Right renal pelvis (tissue), 4 donors: ENCODE results near the gene INTS4. TPM values are rescaled to one million over a fixed set of nuclear protein-coding genes. Genes with fewer than 3 reads are reported as not detected.
A peak's percentile ranks its signal among the peaks of the same experiment; 100 is the strongest.
"Not testable (repeated sequence)": the region's sequence is repeated elsewhere in the genome, so short reads cannot be mapped to it uniquely, and the experiment has no call there.

Experiments
- DNase-seq, 4 donors: peaks; one replicate each; pipeline ENCODE4 v3.0.0-alpha.2; 2013; ENCODE audit warnings: low read depth in 4 of 4, low spot score in 3 of 4, missing footprints in 1 of 4
- polyA plus RNA-seq, 4 donors: library from polyadenylated mRNA; unstranded; fragments of 120-200 nt; gene quantifications; one replicate each; pipeline ENCODE4 v1.2.1, GENCODE V29; 2013; ENCODE audit not compliant: insufficient read length in 4 of 4

Gene INTS4
- polyA plus RNA-seq, 4 donors: 36.6 to 44.4 (median 39.6) TPM

DNA sequence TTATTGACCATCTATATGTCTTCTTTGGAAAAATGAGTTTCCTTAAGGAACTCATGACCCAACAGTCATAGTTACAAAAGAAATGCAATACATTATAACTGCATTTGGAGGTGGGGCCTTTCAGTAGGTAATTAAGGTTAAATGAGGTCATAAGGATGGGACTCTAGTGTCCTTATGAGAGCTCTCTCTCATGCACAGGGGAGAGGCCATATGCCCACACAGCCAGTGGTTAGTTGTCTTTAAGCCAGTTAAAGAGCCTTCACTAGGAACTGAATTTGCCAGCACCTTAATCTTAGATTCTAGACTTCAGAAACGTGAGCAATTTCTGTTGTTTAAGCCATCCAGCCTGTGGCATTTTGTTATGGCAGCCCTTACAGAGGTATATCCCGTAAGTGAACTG lies 27.3 kb downstream of the INTS4 start:
- no peak for DNase-seq

DNA sequence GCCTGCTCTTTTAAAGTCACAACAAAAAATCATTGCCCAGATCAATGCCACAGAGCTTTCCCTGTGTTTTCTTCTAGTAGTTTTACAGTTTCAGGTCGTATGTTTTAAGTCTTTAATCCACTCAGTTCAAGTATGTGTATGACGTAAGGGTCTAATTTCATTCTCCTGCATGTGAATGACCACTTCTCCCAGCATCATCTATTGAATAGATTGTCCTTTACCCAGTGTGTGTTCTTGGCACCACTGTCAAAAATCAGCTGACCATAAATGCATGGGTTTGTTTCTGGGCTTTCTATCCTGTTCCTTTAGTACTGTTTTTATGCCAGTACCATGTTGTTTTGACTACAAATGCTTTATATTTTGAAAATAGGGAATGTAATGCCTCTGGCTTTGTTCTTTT lies 28.1 kb downstream of the INTS4 start:
- no peak for DNase-seq

DNA sequence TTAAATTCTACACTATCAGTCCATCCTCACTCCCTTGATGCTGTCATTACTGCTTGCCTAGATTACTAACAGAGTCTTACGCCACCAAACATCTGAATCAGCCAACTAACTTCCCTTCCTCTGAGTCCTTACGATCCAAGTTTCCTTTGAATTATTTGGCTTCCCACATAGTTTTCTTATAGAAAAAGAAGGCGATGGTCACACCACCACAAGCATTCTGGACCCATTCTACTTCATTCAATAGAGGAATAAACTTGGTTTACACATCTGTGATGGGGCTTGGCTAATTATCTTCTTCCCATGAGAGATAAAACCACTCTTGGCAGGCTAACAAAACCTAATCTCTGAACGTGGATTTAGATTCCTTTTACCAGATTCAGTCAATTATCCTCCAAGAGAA lies 35.0 kb downstream of the INTS4 start:
- no peak for DNase-seq

DNA sequence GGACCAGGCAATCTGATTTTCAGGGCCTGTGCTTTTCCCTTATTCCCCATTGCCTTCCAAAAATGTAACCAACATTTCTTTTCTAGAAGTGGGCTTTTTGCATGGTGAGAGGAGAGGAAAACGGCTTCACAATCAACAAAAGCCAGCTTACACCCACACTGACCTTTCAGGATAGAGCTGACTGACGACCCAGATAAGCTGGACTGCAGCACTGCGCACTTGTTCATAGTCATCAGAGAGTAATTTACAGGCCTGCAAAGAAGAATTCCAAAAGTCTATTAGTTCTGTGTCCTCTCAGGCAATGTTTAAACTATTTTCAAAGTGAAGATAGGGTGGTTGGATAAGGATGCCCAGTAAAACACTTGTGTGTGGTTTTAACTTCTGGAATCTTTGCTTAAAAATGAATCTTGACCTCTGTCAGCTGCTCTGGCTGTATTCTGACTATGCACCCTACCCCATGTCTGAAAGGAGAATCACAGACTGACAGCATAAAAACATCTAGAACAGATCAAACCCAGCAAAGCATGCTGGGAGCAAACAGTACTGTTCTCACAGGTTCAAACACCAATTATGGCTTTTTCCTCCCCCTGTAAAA lies 35.8 kb downstream of the INTS4 start:
- not testable (repeated sequence) for DNase-seq

DNA sequence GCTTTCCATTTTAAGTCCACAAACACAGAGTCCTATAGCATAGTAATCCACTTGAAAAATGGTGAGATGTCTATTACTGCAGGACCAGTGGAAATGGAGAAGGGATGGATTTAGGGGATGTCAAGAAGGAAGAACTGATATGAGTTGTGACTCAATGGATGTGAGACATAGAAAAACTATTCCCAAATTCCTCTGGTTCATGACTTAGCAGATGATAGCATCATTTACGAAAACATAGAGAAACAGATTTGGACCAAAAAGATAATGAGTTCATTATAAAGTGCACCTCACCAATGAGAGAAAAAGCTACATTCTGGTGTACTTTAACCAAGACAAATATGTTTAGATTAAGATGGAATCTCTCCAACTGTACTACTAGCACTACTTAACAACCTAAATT lies 51.2 kb downstream of the INTS4 start:
- DNase-seq: not testable (repeated sequence)

DNA sequence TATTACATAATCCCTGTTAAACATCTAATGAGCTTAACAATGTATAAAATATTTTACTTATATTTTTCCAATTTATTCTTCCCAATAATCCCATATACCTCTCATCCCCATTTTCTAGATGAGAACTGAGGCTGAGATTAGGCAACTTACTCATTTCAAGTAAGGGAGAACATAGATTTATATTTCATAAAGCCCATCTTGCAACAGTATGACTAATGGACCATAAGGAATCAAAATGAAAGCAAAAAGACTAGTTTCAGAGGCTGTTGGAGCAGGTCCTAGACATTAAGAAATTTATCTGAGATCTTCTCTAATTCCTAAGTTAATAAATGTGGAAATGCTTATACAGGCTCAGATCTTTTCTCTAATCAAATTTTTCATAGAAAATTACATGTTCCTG lies 52.0 kb downstream of the INTS4 start:
- not testable (repeated sequence) for DNase-seq

DNA sequence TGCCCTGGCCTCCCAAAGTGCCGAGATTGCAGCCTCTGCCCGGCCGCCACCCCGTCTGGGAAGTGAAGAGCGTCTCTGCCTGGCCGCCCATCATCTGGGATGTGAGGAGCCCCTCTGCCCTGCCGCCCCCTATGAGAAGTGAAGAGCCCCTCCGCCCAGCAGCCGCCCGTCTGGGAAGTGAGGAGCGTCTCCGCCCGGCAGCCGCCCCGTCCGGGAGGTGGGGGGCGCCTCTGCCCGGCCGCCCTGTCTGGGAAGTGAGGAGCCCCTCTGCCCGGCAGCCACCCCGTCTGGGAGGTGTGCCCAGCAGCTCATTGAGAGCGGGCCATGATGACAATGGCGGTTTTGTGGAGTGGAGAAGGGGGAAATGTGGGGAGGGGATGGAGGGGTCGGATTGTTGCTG lies 60.9 kb downstream of the INTS4 start:
- DNase-seq: not testable (repeated sequence)

DNA sequence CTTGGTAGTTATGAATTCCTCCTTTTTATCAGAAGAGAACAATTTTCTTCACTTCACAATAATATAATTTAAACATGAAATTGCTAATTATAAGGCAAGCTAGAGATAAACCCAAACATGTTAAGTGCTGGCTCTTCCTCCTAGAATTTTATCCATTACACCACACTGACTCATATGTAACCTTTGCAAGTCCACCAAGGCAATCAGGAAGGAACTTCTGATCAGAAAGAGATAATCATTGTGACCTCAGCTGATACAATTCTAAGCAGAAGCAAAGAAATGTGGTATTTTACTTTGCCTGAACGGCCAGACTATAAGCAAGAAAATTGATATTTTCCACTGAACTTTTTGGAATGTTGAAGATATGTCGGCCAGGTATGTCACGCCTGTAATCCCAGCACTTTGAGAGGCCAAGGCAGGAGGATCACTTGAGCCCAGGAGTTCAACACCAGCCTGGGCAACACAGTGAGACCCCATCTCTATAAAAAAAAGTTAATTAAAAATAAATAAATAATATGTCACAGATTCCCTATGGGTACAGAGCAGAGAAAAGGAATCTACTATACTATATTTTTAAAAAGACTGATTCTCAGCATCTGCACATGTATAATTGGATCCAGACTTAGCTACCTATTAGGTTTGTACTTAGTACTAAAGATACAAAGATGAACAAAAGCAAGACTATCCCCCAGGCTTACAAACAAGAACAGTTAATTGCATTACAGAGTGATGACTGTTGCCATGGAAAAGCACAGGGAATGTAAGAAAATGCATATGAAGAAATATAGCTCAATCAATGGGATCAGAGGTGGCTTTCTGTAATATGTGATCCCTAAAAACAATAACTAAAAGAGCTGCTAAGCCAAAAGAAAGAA lies 63.9 kb downstream of the INTS4 start:
- DNase-seq: not testable (repeated sequence)

DNA sequence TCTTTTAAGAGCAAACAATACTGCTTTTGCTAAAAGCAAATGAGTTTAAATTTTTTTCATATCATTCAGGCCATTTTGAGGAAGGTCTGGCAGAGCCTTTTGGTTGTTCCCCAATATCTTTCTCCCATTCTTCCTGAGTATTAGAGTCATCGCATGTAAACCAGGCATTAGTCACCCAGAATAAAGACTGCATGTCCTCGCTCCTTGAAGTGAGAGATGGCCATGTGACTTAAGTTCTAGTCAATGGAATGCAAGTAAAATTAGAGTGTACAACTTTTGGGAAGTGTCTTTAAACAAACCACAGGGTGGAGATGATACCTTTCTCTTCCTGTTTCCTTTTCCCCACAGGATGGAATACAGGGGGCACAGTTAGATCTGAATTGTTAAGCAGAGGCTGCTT lies 76.8 kb downstream of the INTS4 start:
- not testable (repeated sequence) for DNase-seq

DNA sequence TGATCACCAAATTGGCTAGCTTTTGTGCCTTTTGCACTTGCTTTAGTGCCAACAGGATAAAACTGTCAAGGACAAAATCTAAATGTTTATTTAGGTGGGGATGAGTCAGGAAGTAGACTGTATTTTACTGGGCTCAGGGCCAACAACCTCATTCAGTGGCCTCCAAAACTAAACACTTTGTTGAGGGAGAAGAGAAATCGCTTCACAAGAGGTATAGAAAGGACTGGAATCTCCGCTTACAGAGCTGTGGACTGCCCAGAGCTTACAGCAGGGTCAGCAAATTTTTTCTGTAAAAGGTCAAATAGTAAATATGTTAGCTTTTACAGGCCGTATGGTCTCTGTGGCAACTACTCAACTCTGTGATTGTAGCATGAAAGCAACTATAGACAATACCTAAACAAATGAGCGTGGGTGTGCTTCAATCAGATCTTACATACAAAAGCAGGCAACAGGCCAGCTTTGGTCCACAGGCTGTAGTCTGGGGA lies 80.1 kb downstream of the INTS4 start:
- DNase-seq: peak in 3 of 4 donors; percentile 5 to 16 (median 9)

DNA sequence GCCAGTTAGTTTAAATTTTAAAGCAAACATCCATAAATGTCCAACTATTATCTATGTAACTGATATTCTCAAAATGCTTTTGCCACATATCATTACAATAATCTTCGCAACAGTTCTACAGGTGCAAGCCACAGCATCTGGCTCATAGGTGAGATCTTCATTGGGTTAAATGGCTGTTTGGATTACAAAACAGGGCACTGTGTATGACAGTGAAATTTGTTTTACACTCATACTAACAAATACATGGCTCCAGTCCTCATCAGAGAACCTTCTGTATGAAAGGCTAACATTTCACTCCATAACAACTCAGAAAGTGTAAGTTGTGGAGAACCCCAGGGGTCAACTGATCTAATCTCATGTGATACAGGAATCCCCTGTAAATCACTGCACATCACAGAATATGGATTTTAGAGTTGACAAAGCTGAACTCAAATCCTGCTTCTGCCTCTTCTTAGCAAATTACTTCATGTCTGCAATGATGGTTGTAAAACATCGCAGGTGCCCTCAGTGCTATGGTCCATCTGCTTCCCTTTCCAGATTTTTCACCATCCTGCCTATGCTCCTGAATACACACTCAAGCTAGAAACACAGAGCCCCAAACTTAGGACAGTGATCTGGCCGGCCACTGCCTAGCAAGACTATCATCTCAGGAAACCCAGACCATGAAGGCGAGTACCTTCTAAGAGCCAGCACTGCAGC lies 80.7 kb downstream of the INTS4 start:
- not testable (repeated sequence) for DNase-seq

DNA sequence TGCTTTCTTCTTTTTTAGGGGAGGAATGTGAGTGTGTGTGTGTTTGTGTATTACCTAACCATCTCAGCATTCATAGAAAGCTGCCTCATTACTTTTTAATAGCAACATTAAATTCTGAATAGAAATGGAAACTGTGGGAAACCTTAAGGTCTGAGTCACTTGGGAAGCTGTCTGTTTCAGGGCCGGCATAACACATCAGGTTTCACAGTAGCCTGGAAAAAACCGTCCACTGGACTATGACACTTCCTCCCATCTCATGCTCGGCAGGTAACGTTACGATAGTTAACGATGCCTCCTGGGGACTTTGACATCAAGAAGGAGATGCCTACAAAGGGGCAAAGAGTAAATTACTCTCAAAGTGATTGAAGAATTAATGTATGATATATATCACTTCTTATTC lies 83.6 kb downstream of the INTS4 start:
- not testable (repeated sequence) for DNase-seq

DNA sequence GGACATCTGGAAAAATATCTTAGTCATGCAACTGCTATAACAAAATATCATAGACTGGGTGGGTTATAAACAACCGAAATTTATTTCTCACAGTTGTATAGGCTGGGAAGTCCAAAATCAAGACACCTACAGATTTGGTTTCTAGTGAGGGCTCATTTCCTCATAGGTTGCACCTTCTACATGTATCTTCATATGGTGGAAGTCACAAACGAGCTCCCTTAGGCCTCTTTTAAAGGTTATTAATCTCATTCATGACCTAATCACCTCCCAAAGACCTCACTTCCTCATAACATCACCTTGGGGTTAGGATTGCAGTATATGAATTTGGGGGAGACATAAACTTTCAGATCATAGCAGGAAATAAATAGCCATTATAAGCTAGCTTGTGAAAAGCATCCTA lies 85.2 kb downstream of the INTS4 start:
- DNase-seq: no peak

DNA sequence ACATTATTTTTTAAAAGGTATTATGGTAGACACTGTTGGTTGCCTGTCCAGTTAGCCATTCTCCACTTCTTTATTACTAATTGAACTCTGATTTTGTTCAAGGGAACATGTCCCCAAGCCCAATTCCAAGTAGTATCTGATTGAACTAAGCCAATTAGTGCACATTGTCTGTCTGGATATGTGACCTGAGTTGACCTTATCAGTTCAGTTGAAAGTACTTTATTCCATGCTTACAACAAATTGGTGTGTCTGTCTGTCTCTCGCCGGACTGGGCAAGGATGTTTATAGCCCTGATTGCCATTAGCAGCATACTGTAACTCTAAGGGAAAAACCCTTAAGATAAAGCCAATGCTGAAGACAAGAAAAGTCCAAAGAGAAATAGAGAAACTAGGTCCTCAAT lies 85.6 kb downstream of the INTS4 start:
- no peak for DNase-seq

DNA sequence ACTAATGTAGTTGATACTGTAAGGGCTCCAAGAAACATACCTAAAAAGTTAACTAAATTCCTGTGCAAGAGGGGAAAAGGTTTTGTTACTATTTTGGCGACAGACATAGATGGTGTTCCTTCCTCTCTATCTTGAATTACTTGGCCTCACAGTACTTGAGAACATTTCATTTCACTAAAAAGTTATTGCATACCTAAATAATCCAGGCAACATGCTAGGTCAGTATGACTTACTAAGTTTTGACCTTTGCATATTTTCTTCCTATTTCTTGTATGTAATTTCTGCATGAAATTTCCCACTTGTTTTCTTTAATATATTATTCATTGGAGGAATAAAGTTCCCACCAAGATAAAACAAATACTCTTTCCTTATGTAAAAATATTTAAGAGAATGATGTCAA lies 99.5 kb downstream of the INTS4 start:
- DNase-seq: not testable (repeated sequence)

DNA sequence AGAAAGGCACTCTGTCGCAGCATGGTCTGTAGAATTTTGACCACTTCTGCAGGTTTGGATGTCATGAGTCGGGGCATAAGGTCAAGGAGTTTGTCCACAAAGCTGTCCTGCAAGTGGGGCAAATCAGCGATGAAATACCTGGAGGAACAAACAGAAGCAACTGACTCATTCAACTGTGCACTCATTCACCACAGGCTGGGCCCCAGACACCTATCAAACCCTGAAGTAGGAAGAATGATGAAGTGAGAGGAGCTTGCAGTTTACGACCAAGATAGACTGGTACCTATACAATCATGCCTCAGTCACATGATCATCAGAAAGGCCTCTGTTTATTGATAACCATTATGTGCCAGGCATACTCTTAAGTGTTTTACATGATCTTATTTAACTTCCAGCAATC lies 102.8 kb downstream of the INTS4 start:
- not testable (repeated sequence) for DNase-seq

DNA sequence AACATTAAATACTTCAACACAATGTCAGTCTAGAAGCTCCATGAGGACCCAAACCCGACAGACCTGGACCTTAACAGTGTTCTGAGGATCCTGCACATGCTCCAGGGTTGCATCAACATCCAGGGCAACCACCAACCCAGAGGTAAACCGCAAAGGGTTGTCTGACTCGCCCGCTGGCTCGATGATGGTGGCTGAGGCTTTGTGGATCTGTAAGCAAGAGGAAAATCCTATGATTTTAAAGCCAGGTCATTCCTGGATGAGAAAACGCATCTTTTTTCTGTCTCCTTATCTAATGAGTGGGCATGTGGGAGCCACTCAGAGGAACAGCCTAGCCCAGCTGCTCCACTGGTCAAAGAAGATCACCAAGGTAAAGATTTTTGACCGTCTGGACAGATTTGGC lies 103.2 kb downstream of the INTS4 start:
- DNase-seq: not testable (repeated sequence)

DNA sequence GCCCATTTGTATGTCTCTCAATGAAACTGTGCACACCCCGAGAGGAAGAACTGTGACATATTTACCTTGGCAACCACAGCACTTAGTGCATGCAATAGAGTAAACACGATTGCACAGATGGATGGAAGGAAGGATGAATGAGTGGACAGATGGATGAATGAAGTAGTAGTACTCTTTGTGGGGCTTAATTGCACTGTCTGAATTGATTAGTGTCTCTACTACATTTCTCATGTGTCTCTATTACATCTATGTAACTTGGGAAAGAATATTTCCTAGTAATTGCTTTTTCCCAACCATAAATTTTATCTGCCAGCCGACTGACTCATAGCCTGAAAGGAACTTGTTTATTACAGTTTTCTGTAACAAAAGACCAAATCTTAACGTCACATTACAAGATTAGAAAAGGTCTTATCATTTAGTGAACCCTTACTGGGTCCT lies 103.8 kb downstream of the INTS4 start:
- DNase-seq: not testable (repeated sequence)

DNA sequence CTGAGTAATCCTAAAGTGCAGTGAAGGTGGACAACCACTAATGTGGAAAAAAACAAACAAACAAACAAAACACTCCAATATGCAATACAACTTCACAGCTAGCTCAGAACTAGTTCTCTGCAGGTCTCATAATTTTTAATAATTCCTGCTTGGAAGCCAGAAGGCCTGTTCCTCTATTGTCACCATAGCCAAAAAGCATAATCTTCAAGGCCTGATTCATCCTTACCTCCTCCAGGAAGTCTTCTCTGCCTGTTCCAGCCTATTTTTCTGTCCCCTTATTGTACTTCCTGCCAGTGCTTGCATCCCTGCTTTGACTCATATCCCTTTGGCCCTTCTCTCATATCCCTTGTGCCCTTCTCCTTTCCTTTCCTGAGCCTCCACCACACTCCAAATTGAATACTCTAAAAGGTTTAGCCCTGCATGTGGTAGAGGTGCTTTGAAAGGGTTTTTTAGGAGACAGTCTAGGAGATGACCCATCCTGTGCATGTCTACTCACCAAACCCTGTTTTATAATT lies 104.3 kb downstream of the INTS4 start:
- not testable (repeated sequence) for DNase-seq

DNA sequence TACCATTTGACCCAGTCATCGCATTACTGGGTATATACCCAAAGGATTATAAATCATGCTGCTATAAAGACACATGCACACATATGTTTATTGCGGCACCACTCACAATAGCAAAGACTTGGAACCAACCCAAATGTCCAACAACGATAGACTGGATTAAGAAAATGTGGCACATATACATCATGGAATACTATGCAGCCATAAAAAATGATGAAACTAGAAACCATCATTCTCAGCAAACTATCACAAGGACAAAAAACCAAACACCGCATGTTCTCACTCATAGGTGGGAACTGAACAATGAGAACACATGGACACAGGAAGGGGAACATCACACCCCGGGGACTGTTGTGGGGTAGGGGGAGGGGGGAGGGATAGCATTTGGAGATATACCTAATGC lies 105.4 kb downstream of the INTS4 start:
- not testable (repeated sequence) for DNase-seq

DNA sequence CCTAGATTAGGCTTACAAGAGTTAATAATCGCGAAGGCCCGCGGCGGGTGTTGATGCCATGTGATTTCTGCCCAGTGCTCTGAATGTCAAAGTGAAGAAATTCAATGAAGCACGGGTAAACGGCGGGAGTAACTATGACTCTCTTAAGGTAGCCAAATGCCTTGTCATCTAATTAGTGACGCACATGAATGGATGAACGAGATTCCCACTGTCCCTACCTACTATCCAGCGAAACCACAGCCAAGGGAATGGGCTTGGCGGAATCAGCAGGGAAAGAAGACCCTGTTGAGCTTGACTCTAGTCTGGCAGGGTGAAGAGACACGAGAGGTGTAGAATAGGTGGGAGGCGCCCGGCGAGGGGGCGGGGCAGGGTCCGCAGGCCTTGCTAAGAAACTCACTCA lies 108.1 kb downstream of the INTS4 start:
- DNase-seq: no peak
